Measurements from ENCODE around the gene TMEM184A.

The TMEM184A gene

DNA sequence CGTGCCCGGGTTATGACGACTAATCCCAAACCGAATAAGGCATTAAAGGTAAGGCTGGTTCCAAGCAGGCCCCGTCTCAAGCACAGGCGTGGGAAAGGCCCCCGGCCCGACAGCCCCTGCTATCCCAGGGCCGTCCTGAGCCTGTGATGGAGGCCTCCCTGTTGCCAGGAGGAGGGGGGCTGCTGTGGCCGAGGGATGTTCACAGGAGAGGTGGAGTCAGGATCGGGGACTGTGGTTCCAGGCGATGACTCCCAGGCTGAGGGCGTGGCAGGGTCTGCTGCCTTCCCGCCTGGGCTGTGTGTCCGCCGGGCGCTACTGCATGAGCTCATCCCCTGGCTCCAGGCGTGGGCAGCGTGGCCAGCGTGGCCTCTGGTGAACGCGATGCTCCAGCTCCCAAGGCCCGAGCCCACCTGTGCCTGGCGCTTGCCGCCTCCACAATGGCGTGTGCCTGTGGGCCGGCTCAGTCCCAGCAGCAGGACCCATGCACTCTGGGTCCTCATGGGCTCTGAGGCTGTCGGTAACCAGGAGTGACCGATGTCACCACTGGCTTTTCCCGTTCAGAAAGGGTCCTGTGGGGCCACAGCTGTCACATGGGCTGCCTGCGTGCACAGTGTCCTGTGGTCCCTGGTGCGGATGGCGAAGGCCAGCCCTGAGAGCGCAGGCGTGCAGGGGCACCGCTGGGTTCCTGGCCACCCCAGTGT is 16.7 kb downstream of the TMEM184A start:
- no peak for DNase-seq (ENCODE audit: low read depth)

DNA sequence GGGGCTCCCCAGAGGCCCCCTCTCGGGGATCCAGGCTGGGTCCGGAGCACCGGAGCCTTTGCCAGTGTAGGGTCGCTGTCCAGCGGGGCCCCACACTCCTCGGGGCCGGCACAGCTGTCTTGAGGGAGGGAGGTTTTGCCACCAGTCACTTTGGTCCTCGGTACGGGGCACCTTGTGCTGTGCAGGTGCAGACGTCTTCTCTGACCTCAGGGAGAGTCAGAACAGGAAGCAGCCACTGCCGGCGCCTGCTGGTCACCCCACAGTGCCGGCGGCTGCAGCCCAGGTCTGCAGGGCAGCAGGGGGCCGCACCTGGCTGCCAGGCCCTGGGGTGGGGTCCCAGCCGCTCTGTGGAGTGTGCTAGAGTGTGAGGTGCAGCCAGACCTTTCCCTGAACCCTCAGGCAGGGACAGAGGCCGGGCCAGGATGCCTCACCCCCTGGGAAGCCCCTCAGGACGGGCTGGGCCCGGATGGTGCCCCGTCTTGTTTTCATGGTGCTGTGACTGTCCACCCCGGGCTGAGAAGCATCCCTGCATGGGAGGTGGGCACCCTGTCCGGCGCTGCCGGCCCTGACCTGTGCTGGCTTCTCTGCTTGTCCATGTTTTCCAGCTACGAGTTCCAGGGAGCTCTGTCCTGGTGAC is 17.3 kb downstream of the TMEM184A start:
- DNase-seq (ENCODE audit: low read depth) = no peak

DNA sequence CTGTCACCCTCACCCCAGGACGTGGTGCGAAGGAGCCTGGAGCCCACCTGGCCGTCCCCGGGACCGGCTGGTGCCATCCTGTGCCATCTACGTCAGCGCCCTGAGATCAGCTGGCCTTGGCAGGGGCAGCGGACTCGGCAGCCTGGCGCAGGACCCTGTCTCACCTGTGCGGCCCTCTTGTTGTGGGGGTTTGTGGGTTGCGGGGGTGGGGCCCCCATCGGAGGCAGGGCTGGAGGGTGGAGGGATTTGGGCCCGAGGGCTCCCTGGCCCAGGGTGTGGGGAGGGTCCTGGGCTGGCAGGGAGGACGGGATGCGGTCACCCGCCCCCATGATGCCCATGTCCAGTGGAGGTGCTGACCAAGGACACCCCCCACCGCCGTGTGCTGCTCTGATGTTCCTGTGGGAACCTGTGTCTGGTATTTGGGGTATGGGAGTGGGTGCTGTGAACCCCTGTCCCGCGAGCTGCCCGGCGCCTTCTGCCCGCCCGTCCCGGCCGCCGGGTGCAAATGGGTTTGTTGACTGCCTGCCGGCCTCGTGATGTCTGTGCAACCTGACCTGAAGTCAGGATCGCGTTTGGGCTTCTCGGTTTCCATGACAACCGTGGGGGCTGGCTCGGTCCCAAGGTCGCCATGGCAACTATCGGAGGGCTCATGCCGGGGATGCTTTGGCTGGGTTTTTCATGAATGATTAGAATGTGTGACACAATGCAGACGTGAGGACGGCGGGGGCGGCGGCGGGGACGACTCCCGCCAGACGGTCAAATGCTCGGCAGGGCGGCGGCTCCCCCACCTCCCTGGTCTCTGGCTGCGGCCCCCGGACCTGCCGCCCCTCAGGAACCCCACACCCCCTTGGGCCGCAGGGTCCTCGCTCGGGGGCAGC is 18.2 kb downstream of the TMEM184A start:
- no peak for DNase-seq (ENCODE audit: low read depth)

DNA sequence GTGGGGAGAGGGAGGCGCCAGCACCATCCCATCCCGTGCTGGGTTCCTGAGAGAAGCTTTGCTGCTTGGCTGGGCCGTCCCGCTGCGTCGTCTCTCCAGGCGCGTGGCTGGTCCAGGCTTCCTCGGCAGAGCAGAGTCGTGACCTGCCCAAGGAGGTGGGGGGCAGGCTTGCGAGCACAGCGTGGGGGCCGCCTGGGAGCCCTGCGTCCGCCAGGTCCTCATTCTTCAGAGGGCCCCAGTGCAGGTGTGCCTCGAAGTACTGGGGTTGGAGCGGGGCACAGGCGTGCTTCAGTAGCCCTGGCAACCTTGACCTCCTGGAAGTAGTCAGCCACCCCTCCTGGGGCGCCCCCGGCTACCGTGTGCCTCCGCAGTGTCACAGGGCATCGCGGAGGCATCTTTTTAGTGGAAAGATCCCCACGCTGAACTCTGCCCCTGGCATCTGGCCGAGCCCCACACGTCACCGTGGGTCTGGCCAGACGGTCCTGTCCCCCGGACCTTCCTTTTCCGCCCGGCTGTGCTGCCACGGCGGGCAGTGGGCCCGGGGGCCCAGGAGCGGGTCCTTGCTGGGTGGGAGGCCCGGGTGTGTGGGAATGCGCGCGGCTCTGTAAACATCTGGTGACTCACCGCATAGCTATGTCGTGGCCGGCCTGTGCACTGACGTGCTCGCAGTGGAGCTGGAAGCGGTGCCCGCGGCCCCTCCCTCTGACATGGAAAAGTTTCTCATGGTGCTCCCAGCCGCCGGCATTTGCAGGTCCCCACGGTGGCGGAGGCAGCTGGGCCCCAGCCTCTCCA is 19.1 kb downstream of the TMEM184A start:
- DNase-seq (ENCODE audit: low read depth) = no peak

DNA sequence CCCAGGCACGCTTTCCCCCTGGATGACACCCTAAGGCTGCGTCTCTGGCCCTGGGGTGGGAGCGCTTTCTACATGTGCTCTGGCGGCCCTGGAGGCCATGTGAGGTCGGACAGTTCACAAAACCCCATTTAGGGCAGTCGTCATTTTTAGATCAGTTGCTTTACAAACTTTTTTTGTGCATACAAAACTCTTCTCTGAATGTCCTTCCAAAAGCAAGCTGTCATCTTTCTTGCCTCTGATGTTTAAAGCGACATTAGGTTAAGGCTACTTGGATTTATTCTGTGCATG is 19.6 kb downstream of the TMEM184A start:
- no peak for DNase-seq (ENCODE audit: low read depth)

DNA sequence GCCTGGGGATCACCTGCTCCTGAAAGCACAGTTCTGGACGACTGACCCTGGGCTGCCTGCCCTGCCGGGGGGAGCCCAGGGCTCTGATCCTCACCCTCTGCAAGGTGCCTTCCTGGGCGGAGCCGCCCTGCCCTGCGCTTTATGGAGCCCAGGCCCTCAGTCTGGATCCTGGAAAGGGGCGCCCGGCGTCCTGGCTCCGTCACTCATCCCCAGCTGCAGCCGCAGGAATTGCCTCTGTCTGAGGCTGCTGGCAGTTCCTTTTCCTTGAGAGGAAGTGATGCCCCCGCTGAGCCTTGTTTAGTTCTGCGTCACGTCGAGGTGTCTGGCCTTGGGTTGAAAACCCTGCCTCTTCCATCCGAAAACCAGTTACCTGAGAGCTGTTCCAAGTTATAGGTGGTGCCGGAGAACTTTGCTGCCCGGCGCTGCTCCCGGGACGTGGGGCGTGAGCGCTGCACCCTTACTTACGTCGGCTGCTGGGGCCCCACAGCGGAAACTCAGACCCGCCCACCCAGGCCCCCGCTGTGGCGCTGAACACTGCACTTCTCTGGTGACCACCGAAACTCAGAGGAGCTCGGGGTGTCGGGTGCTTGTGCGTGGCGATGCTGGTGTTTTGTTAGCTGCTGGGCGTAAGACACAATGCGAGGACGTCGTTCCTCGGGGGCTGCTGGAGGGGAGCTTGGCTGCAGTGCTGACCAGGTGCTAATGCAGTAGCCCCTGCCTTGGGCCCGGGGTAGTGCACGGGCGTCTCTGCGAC is 20.1 kb downstream of the TMEM184A start:
- no peak for DNase-seq (ENCODE audit: low read depth)

DNA sequence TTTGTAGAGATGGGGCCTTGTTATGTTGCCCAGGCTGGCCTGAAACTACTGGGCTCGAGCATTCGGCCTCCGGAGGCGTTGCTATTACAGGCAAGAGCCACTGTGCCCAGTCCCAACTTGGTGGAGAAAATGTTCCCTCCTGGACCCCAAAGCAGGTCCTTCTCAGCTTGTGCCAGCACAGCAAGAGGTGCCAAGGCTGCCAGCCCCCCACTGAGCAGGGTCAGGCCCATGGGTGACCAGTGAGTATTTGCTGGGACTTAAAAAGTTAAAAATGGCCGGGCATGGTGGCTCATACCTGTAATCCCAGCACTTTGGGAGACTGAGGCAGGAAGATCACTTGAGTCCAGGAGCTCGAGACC is 20.9 kb downstream of the TMEM184A start:
- no peak for DNase-seq (ENCODE audit: low read depth)

DNA sequence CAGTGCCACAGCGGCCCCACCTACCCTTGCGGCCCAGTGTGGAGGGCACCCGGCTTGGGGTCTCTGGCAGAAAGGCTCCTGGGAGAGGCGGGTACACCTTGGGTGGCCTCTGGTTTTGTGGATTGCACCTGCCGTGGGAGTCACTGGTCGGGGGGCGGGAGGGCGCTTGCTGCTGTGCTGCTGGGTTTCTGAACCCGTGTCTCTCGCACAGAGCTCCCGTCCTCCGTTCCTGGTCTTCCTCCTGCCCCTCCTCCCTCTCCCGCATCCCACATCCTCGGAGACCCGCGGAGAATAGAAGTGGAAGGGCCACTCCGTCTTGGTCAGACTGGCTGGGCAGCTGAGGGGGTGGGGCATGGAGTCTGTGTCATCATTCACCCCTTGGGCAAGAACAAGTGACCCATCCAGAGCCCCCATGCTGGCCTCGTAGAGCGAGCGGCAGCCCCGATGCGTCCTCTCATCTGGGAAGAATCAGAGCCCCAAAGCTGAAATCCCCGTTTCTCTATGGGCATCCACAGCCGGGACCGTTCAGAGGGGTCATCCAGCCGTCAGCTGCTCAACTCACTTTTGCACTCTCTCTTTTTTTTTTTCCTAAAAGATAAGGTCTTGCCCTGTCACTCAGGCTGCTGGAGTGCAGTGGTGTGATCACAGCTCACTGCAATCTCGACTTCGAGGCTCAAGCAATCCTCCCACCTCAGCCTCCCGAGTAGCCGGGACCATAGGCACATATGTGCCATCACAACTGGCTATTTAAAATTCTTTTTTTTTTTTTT is 21.5 kb downstream of the TMEM184A start:
- DNase-seq (ENCODE audit: low read depth) = no peak

DNA sequence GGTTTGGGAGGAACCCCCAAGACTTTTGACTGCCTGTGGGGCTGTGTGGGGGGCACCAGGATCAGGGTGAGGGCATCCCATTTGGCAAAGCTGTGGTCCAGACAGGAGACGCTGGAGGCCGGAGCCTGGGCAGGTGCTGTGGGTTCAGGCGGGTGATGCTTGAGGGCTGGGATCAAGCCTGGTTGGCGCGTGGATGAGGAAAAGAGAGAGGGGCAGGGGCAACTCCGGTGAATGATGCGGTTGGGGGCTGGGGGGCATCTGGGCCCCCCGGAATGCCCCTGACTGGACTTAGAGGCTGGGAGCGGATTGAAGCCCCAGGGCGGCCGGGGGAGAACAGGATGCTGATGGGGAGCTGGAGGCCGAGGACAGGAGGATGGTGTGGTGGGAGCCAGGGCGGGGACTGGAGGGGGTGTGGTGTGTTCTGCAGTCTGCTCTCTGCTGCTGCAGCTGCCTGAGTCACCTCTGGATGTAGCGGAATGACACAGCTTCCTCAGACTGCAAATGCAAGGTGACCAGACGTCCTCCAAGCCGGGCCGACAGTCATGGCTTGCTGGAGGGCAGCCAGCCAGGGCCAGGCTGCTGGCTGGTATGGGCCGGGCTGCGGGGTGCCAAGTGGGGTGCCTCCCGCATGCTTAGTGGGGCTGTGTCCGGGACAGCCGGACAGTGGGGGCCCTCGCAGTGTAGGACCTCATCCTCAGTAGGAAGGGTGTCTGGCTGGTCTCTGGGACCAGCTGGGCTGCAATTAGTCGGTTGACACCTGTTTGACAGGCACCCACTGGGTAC is 22.3 kb downstream of the TMEM184A start:
- no peak for DNase-seq (ENCODE audit: low read depth)

DNA sequence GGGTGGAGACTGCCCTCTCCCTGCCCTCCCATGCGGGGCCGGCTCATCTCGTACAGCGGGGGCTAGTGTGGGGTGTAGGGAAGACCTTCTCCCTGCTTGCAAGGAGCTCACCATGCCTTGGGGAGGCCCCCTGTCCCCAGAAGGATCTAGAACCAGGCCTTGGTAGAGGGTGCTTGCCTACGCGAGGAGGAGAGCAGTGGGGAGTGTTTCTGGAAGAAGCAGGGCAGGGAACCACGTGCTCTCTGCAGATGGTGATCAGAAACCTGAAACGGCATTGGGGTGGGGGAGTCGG is 22.8 kb downstream of the TMEM184A start:
- DNase-seq (ENCODE audit: low read depth) = no peak

DNA sequence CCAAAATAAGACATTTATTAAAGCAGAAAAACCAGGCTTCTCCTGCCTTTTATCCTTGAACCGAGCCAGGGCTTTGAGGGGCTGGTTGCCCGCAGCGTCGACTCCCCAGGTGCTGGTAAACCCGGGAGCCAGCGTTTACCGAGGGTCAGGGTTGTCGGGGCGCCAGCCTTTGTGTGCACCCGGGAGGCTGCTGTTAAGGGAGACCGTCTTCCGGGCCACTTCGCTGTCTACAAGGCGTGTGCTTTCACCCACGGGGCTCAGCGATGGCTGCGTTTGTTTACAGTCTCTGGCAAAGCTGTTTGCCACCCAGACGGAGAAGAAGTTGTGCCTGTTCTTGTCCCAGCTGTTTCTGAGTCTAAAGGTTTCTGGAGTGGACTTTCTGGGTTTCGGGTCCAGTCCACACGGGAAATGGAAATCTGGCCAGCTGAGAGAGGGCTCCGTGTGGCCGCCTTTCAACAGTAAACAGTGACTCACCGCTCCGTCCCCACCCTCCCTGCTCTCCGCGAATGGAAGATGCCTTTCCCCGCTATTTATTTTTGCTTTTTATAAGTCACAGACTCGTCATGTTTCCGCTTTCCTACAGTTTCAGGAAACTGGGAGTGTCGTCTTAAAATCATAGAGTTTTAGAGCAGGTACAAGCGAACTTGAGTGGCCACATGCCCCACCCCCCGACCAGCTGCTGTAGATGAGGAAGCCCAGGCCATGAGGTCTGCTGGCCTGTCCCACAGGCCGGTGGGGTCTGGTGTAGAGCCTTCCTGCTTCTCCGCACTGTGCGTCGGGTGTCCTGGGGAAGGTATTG is 23.4 kb downstream of the TMEM184A start:
- DNase-seq (ENCODE audit: low read depth) = peak; percentile 58

DNA sequence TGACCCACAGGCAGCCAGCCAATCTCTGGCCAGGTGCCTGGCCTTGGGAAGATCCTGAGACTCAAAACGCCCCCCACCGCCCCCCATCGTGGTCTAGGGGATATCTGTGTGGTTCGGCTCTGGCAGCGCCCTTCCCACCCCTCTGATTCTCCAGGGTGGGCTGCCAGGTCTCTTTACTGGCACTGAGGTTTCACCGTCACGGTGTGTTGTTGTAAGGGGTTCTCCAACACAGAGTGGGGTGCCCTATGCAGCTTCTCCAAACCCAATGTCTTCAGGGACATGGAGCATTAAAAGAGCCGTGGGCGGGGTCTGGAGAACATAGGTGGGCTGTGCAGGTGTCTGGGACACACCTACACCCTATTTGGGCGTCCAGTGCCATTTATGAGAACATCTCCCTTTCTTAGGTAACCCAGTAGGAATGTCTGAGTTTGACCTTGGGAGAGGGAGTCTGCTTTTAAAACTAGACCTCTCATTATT is 24.0 kb downstream of the TMEM184A start:
- no peak for DNase-seq (ENCODE audit: low read depth)

DNA sequence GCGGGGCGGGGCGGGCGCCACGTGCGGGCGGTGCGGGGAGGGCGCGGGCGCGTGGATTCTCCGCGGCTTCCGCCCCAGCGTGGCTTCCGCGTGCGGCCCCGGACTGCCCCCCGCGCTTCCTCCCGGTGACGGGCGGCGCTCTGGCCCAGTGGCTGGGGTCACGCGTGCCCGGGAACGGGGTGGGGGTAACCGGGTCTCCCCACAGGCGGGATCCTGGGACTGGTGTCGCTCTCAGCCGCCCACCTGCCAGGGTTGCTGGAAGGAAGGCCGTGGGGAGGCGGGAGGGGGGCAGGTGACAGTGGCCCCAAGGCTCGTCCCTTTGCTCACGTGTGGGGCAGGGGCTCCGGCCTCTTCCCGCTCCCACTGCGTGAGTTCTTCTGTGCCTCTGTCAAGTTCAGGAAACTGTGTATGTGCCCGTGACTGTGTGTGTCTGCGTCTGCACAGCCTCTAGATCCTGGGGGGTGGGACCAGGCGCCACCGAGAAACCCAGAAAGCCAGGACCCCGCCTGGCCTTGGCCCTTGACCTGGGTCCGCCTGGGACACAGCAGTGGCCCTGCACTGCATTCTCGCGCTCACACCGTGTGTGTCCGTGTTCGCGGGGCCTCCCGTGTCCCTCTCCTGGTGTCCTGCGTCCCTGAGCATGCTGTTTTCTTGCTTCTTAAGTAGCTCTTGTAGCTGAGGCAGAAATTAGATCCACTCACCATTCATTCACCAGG is 24.6 kb downstream of the TMEM184A start:
- peak; percentile 29 for DNase-seq (ENCODE audit: low read depth)

DNA sequence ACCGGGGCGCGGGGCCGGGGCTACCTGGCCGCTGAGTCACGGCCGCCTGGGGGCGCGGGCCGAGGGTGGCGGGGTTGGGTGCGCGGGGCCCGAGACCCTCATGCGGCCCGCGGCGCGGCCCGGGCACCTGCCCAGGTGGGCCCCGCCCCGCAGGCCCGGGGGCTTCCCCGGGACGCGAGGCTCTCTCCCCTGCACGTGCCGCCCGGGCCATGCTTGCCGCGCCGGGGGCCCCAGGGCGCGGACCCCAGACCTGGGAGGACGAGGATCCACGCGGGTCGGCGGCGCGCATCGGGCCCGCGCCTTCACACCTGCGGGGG is 25.1 kb downstream of the TMEM184A start:
- no peak for DNase-seq (ENCODE audit: low read depth)

DNA sequence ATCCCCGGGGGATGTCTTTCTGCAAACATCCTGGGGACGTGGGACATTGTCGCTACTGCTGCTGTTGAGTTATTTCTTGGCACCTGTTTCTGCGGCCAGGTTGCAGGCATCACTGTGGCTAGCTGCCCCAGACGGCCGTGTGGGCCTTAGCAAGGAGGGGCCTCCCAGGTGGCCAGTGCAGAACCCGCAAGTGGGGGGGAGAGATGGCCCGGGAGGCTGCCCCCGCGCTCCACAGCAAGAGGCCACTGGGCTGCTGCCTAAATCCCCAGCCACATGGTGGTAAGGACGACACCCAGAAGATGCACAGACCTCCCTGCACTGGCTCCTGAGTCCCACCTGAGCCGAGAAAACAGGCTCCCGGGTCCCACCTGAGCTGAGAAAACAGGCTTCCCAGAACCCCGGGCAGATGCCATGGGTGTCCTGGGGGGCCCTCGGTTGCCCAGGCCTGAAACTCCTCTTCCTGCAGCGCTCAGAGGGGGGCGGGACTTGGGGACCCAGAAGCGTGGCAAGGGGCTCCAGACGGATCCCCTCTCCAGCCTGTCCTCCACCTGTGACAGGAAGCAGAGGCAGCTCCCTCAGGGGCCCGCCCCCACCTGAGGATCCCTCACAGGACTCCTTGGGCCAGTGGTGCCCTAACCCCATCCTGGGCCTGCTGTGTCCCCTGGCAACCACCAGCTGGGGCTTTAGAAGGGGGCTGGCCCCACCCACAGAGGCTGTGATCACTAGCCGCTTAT is 26.5 kb downstream of the TMEM184A start:
- no peak for DNase-seq (ENCODE audit: low read depth)

DNA sequence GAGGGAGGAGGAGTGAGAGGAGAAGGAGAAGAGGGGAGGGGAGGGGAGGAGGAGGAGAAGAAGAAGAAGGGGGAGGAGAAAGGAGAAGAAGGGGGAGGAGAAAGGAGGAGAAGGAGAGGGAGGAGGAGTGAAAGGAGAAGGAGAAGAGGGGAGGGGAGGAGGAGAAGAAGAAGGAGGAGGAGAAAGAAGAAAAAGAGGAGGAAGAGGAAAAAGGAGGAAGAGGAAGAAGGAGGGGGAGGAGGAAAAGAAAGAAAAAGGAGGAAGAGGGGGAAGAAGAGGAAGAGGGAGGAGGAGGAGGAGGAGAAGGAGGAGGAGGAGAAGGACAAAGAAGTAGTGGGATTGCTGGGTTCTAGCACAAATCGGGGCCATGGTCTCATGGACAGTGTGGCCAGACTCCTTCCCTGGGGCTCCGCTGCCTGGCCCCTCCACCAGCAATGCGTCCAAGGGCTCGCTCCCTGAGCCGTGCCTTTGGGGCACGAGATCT is 29.7 kb downstream of the TMEM184A start:
- no peak for DNase-seq (ENCODE audit: low read depth)

DNA sequence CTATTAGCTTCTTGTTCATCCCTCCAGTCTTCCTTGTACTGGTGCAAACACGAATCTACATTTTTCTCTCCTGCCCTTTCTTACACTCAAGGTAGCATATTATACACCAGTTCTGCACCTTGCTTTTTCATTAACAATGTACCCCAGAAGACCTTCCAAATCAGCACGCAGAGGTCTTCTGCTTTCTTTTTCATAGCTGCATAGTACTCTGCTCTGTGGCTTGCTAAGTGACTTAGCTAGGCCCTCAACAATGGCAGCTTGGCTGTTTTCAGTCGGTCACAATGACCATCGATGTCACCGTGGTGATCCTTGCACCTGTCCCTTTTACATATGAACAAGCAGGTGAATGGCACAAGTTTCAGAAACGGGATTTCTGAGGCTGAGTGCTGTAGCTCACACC is 30.6 kb downstream of the TMEM184A start:
- DNase-seq (ENCODE audit: low read depth) = no peak

DNA sequence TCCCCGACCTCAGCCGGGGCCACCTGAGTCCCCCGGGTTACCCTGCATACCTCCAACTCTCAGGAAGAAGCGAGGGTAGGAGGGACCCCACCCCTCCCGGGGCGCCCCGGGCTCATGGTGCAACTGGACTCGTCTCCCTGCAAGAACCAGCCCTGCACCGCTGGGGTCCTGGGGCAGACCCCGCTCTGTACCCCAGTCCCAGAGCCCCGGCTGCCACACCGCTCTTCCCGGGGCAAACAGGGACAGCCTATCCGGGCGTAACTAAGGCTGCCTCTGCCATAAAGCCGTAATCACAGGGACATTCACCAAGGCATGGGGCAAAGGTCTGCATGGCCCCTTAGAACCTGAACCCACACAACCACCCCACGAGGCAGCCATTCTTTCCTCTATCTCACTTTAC is 32.2 kb downstream of the TMEM184A start:
- no peak for DNase-seq (ENCODE audit: low read depth)
